IMR-90 (cell line): Measurements from ENCODE around the gene RFPL3. TPM values are rescaled to one million over a fixed set of nuclear protein-coding genes. Genes with fewer than 3 reads are reported as not detected.

Experiments
- ATAC-seq: fragments of 200-7000 bp; cut with Tn5 transposase; 2 replicates; pipeline ENCODE4 v1.9.1; 2020; ENCODE audit warnings: low read depth, mild to moderate bottlenecking, moderate library complexity
- BruUV-seq: library from RNA; stranded (reverse); fragments of 400-500 nt; replicated peaks from 2 replicates; lab custom pipeline; 2021; lab: Mats Ljungman, UMichigan
- CTCF ChIA-PET: fragments of 300-600 bp; formaldehyde crosslinking; extraction: SDS; loops from one replicate; lab custom pipeline; 2021; ENCODE audit warnings: antibody characterized with exemption; lab: Yijun Ruan, JAX
- POLR2A ChIA-PET: fragments of 300-600 bp; sonication (Branson Sonifier 250); formaldehyde crosslinking; loops from one replicate; lab custom pipeline; 2022; ENCODE audit warnings: antibody characterized with exemption; ENCODE audit not compliant: unreplicated experiment; lab: Charles Lee
- DNase-seq: peaks from one replicate; pipeline ENCODE4 v3.0.0; 2013
- H2AFZ ChIP-seq: replicated peaks from 2 replicates; pipeline ENCODE3; 2013; ENCODE audit warnings: low read length, mild to moderate bottlenecking; ENCODE audit not compliant: poor library complexity
- H2AK5ac ChIP-seq: 2 replicates; pipeline ENCODE4 v1.6.1; 2013; ENCODE audit warnings: low read depth, low read length, inconsistent platforms
- H2AK9ac ChIP-seq: replicated peaks from 2 replicates; pipeline ENCODE3; 2013; ENCODE audit warnings: mild to moderate bottlenecking, low read depth, low read length, moderate library complexity; ENCODE audit not compliant: poor library complexity
- H2BK120ac ChIP-seq: 2 replicates; pipeline ENCODE4 v1.6.1; 2013; ENCODE audit warnings: low read depth, low read length, inconsistent platforms
- H2BK15ac ChIP-seq: 3 replicates; pipeline ENCODE4 v1.6.1; 2013; ENCODE audit warnings: low read depth, low read length, inconsistent platforms
- H2BK20ac ChIP-seq: 2 replicates; pipeline ENCODE4 v1.6.1; 2013; ENCODE audit warnings: low read depth, mild to moderate bottlenecking, inconsistent platforms, low read length, moderate library complexity
- H2BK5ac ChIP-seq: 2 replicates; pipeline ENCODE4 v1.6.1; 2013; ENCODE audit warnings: mild to moderate bottlenecking, low read depth, low read length, inconsistent platforms; ENCODE audit not compliant: poor library complexity, severe bottlenecking
- H3K14ac ChIP-seq: replicated peaks from 2 replicates; pipeline ENCODE4 v1.6.1; 2013; ENCODE audit warnings: low read depth, low read length, inconsistent platforms
- H3K18ac ChIP-seq: 2 replicates; pipeline ENCODE4 v1.6.1; 2013; ENCODE audit warnings: low read depth, low read length, control low read depth
- H3K23ac ChIP-seq: 2 replicates; pipeline ENCODE4 v1.6.1; 2013; ENCODE audit warnings: low read depth, low read length, inconsistent platforms
- H3K27ac ChIP-seq: 2 replicates; pipeline ENCODE4 v1.5.1; 2013; ENCODE audit warnings: mild to moderate bottlenecking, control low read depth, low read length; ENCODE audit not compliant: insufficient read depth
- H3K27me3 ChIP-seq: 2 replicates; pipeline ENCODE4 v1.6.1; 2013; ENCODE audit warnings: low read length; ENCODE audit not compliant: control insufficient read depth, insufficient read depth
- H3K36me3 ChIP-seq: 2 replicates; pipeline ENCODE4 v1.6.1; 2013; ENCODE audit warnings: low read length, mixed read lengths; ENCODE audit not compliant: control insufficient read depth, insufficient read depth
- H3K4ac ChIP-seq: 2 replicates; pipeline ENCODE4 v1.6.1; 2013; ENCODE audit warnings: low read depth, low read length, inconsistent platforms
- H3K4me1 ChIP-seq: 2 replicates; pipeline ENCODE4 v1.6.1; 2013; ENCODE audit warnings: low read length, mixed read lengths; ENCODE audit not compliant: control insufficient read depth, insufficient read depth
- H3K4me2 ChIP-seq: 2 replicates; pipeline ENCODE4 v1.6.1; 2013; ENCODE audit warnings: low read depth, mild to moderate bottlenecking, control low read depth, low read length, moderate library complexity
- H3K4me3 ChIP-seq: 2 replicates; pipeline ENCODE4 v1.5.1; 2013; ENCODE audit warnings: low read depth, mild to moderate bottlenecking, control low read depth, low read length, moderate library complexity; ENCODE audit not compliant: insufficient read depth
- H3K56ac ChIP-seq: 2 replicates; pipeline ENCODE4 v1.6.1; 2013; ENCODE audit warnings: low read length, inconsistent platforms; ENCODE audit not compliant: insufficient read depth; ENCODE audit errors: extremely low read depth
- H3K79me1 ChIP-seq, 2 experiments: 2 replicates each; pipeline ENCODE4 v1.6.1; 2013; ENCODE audit warnings: low read length in 2 of 2, inconsistent platforms in 1 of 2, low read depth in 1 of 2
- H3K9ac ChIP-seq: 2 replicates; pipeline ENCODE4 v1.6.1; 2013; ENCODE audit warnings: low read depth, low read length, control low read depth
- H3K9me1 ChIP-seq: 2 replicates; pipeline ENCODE4 v1.6.1; 2013; ENCODE audit warnings: low read length, inconsistent platforms; ENCODE audit not compliant: insufficient read depth
- H3K9me3 ChIP-seq: 2 replicates; pipeline ENCODE4 v1.6.1; 2013; ENCODE audit warnings: low read length; ENCODE audit not compliant: control insufficient read depth, insufficient read depth
- H4K20me1 ChIP-seq: 2 replicates; pipeline ENCODE4 v1.6.1; 2013; ENCODE audit warnings: low read length, inconsistent platforms; ENCODE audit not compliant: insufficient read depth
- H4K5ac ChIP-seq: 2 replicates; pipeline ENCODE4 v1.6.1; 2013; ENCODE audit warnings: mild to moderate bottlenecking, low read depth, low read length, control low read depth
- H4K8ac ChIP-seq, 2 experiments: 2 replicates each; pipeline ENCODE4 v1.6.1; 2013; ENCODE audit warnings: low read depth in 2 of 2, low read length in 2 of 2, control low read depth in 1 of 2, inconsistent platforms in 1 of 2
- H4K91ac ChIP-seq: 2 replicates; pipeline ENCODE4 v1.6.1; 2013; ENCODE audit warnings: low read depth, low read length, inconsistent platforms; ENCODE audit not compliant: insufficient read depth
- FOS ChIP-seq: fragments of 150-350 bp; IDR thresholded peaks from 2 replicates; pipeline ENCODE4 v1.6.1; 2016; ENCODE audit warnings: low read depth, low read length
- MXI1 ChIP-seq: IDR thresholded peaks from 2 replicates; pipeline ENCODE4 v1.6.1; 2012; ENCODE audit warnings: low read depth, mild to moderate bottlenecking, low read length, moderate library complexity, borderline replicate concordance
- RFX5 ChIP-seq: IDR thresholded peaks from 2 replicates; pipeline ENCODE4 v1.8.0; 2012; ENCODE audit warnings: low read depth, mild to moderate bottlenecking, low read length, moderate library complexity
- SMC3 ChIP-seq: fragments of 150-350 bp; IDR thresholded peaks from 2 replicates; pipeline ENCODE4 v1.6.1; 2016; ENCODE audit warnings: low read depth, mild to moderate bottlenecking, antibody characterized with exemption, low read length, moderate library complexity
- WGBS, 2 experiments: methylation state at CpG; one replicate each; pipeline versions ENCODE4 v1.1.5 to v1.1.7; 2013; ENCODE audit warnings: missing lambda C conversion rate in 2 of 2; ENCODE audit not compliant: insufficient read length in 1 of 2; ENCODE audit errors: extremely low coverage in 2 of 2; 5-methylcytosine and 5-hydroxymethylcytosine counted together
- dilution Hi-C: fragments of 300-500 bp; cut with HindIII; formaldehyde crosslinking; loops from one replicate; pipeline ENCODE4 v1.14.3; 2018; ENCODE audit warnings: low sequenced_read_pairs; ENCODE audit not compliant: unreplicated experiment
- in situ Hi-C: fragments of 300-500 bp; cut with MboI; formaldehyde crosslinking; loops from 3 replicates; pipeline ENCODE4 v1.14.3; 2019; ENCODE audit warnings: low sequenced_read_pairs, inconsistent platforms, mixed read lengths
- intact Hi-C: fragments of 100-400 bp; cut with micrococcal nuclease; formaldehyde crosslinking; loops from 2 replicates; pipeline ENCODE4 v1.10.0; 2022
- polyA plus RNA-seq, 3 experiments: library from polyadenylated mRNA; depleted of rRNA; stranded (reverse); fragments of >200 nt; gene quantifications; 2 replicates each; pipeline ENCODE4 v1.2.3, GENCODE V29; 2012; ENCODE audit warnings: low replicate concordance in 1 of 3
- total RNA-seq: library from RNA; depleted of rRNA; stranded (reverse); fragments of >200 nt; gene quantifications from 2 replicates; pipeline ENCODE4 v1.2.3, GENCODE V29; 2012

The RFPL3 gene
- total and polyA plus RNA-seq, 2 of the 4 experiments (the other 2 are of a cell fraction), result not detected

- H3K14ac ChIP-seq, result no peak overlapping the region
- no peak overlapping the region for H3K27ac ChIP-seq
- no peak for TF ChIP-seq RFX5
- no peak for TF ChIP-seq MXI1
- TF ChIP-seq FOS, result no peak
- no peak for TF ChIP-seq SMC3
- H4K8ac ChIP-seq, result no peak overlapping the region
- H2AFZ ChIP-seq, result no peak overlapping the region
- H3K79me1 ChIP-seq, result no peaks in the 10 kb centered on the region
- no peak overlapping the region for H3K18ac ChIP-seq
- H2BK15ac ChIP-seq, result no peak overlapping the region
- POLR2A ChIA-PET, result no interaction called here
- H3K4me1 ChIP-seq, result no peaks in the 10 kb centered on the region
- dilution Hi-C loops, result no loop called here
- H3K9me1 ChIP-seq, result peaks cover 3% of the 10 kb centered on the region; the same call in 1 of the 2 replicates
- H4K5ac ChIP-seq, result no peak overlapping the region
- ATAC-seq, result no peak
- CTCF ChIA-PET, result no interaction called here
- BruUV-seq, result no TSS peak
- no peak overlapping the region for H2BK5ac ChIP-seq
- DNase-seq, result no peak
- no peak overlapping the region for H3K56ac ChIP-seq
- H3K9ac ChIP-seq, result no peak overlapping the region
- no peak overlapping the region for H4K91ac ChIP-seq
- H4K20me1 ChIP-seq, result no peaks in the 10 kb centered on the region
- H3K4me2 ChIP-seq, result no peak overlapping the region
- peaks cover 13% of the 10 kb centered on the region for H3K27me3 ChIP-seq
- in situ Hi-C loops, result no loop called here
- H3K9me3 ChIP-seq, result no peaks in the 10 kb centered on the region
- H2AK5ac ChIP-seq, result no peak overlapping the region
- no peak overlapping the region for H3K4ac ChIP-seq
- no peak overlapping the region for H3K23ac ChIP-seq
- WGBS, 2 experiments, result 42% methylated on average over 8 of the region's 17 CpGs; no CpG with 5 or more reads in 1 of the 2 experiments
- no peak overlapping the region for H3K4me3 ChIP-seq
- intact Hi-C loops, result no loop called here
- no peak overlapping the region for H2AK9ac ChIP-seq
- no peaks in the 10 kb centered on the region for H3K36me3 ChIP-seq
- H2BK20ac ChIP-seq, result no peak overlapping the region
- no peak overlapping the region for H2BK120ac ChIP-seq
Measured at GRCh38 chr22:32334660-32335365, 22.9 kb upstream of the RFPL3 start.
